IMR-90 (cell line): ENCODE results near the gene UBA52. TPM values are rescaled to one million over a fixed set of nuclear protein-coding genes. Genes with fewer than 3 reads are reported as not detected.

Experiments used
- ATAC-seq: fragments of 200-7000 bp; cut with Tn5 transposase; 2 replicates; pipeline ENCODE4 v1.9.1; 2020; ENCODE audit warnings: low read depth, mild to moderate bottlenecking, moderate library complexity
- BruUV-seq: library from RNA; stranded (reverse); fragments of 400-500 nt; replicated peaks from 2 replicates; lab custom pipeline; 2021; lab: Mats Ljungman, UMichigan
- CTCF ChIA-PET: fragments of 300-600 bp; formaldehyde crosslinking; extraction: SDS; loops from one replicate; lab custom pipeline; 2021; ENCODE audit warnings: antibody characterized with exemption; lab: Yijun Ruan, JAX
- POLR2A ChIA-PET: fragments of 300-600 bp; sonication (Branson Sonifier 250); formaldehyde crosslinking; loops from one replicate; lab custom pipeline; 2022; ENCODE audit warnings: antibody characterized with exemption; ENCODE audit not compliant: unreplicated experiment; lab: Charles Lee
- DNase-seq: peaks from one replicate; pipeline ENCODE4 v3.0.0; 2013
- H2AFZ ChIP-seq: replicated peaks from 2 replicates; pipeline ENCODE3; 2013; ENCODE audit warnings: low read length, mild to moderate bottlenecking; ENCODE audit not compliant: poor library complexity
- H2AK5ac ChIP-seq: 2 replicates; pipeline ENCODE4 v1.6.1; 2013; ENCODE audit warnings: low read depth, low read length, inconsistent platforms
- H2AK9ac ChIP-seq: replicated peaks from 2 replicates; pipeline ENCODE3; 2013; ENCODE audit warnings: mild to moderate bottlenecking, low read depth, low read length, moderate library complexity; ENCODE audit not compliant: poor library complexity
- H2BK120ac ChIP-seq: 2 replicates; pipeline ENCODE4 v1.6.1; 2013; ENCODE audit warnings: low read depth, low read length, inconsistent platforms
- H2BK15ac ChIP-seq: 3 replicates; pipeline ENCODE4 v1.6.1; 2013; ENCODE audit warnings: low read depth, low read length, inconsistent platforms
- H2BK20ac ChIP-seq: 2 replicates; pipeline ENCODE4 v1.6.1; 2013; ENCODE audit warnings: low read depth, mild to moderate bottlenecking, inconsistent platforms, low read length, moderate library complexity
- H2BK5ac ChIP-seq: 2 replicates; pipeline ENCODE4 v1.6.1; 2013; ENCODE audit warnings: mild to moderate bottlenecking, low read depth, low read length, inconsistent platforms; ENCODE audit not compliant: poor library complexity, severe bottlenecking
- H3K14ac ChIP-seq: replicated peaks from 2 replicates; pipeline ENCODE4 v1.6.1; 2013; ENCODE audit warnings: low read depth, low read length, inconsistent platforms
- H3K18ac ChIP-seq: 2 replicates; pipeline ENCODE4 v1.6.1; 2013; ENCODE audit warnings: low read depth, low read length, control low read depth
- H3K23ac ChIP-seq: 2 replicates; pipeline ENCODE4 v1.6.1; 2013; ENCODE audit warnings: low read depth, low read length, inconsistent platforms
- H3K27ac ChIP-seq: 2 replicates; pipeline ENCODE4 v1.5.1; 2013; ENCODE audit warnings: mild to moderate bottlenecking, control low read depth, low read length; ENCODE audit not compliant: insufficient read depth
- H3K27me3 ChIP-seq: 2 replicates; pipeline ENCODE4 v1.6.1; 2013; ENCODE audit warnings: low read length; ENCODE audit not compliant: control insufficient read depth, insufficient read depth
- H3K36me3 ChIP-seq: 2 replicates; pipeline ENCODE4 v1.6.1; 2013; ENCODE audit warnings: low read length, mixed read lengths; ENCODE audit not compliant: control insufficient read depth, insufficient read depth
- H3K4ac ChIP-seq: 2 replicates; pipeline ENCODE4 v1.6.1; 2013; ENCODE audit warnings: low read depth, low read length, inconsistent platforms
- H3K4me1 ChIP-seq: 2 replicates; pipeline ENCODE4 v1.6.1; 2013; ENCODE audit warnings: low read length, mixed read lengths; ENCODE audit not compliant: control insufficient read depth, insufficient read depth
- H3K4me2 ChIP-seq: 2 replicates; pipeline ENCODE4 v1.6.1; 2013; ENCODE audit warnings: low read depth, mild to moderate bottlenecking, control low read depth, low read length, moderate library complexity
- H3K4me3 ChIP-seq: 2 replicates; pipeline ENCODE4 v1.5.1; 2013; ENCODE audit warnings: low read depth, mild to moderate bottlenecking, control low read depth, low read length, moderate library complexity; ENCODE audit not compliant: insufficient read depth
- H3K56ac ChIP-seq: 2 replicates; pipeline ENCODE4 v1.6.1; 2013; ENCODE audit warnings: low read length, inconsistent platforms; ENCODE audit not compliant: insufficient read depth; ENCODE audit errors: extremely low read depth
- H3K79me1 ChIP-seq, 2 experiments: 2 replicates each; pipeline ENCODE4 v1.6.1; 2013; ENCODE audit warnings: low read length in 2 of 2, inconsistent platforms in 1 of 2, low read depth in 1 of 2
- H3K9ac ChIP-seq: 2 replicates; pipeline ENCODE4 v1.6.1; 2013; ENCODE audit warnings: low read depth, low read length, control low read depth
- H3K9me1 ChIP-seq: 2 replicates; pipeline ENCODE4 v1.6.1; 2013; ENCODE audit warnings: low read length, inconsistent platforms; ENCODE audit not compliant: insufficient read depth
- H3K9me3 ChIP-seq: 2 replicates; pipeline ENCODE4 v1.6.1; 2013; ENCODE audit warnings: low read length; ENCODE audit not compliant: control insufficient read depth, insufficient read depth
- H4K20me1 ChIP-seq: 2 replicates; pipeline ENCODE4 v1.6.1; 2013; ENCODE audit warnings: low read length, inconsistent platforms; ENCODE audit not compliant: insufficient read depth
- H4K5ac ChIP-seq: 2 replicates; pipeline ENCODE4 v1.6.1; 2013; ENCODE audit warnings: mild to moderate bottlenecking, low read depth, low read length, control low read depth
- H4K8ac ChIP-seq, 2 experiments: 2 replicates each; pipeline ENCODE4 v1.6.1; 2013; ENCODE audit warnings: low read depth in 2 of 2, low read length in 2 of 2, control low read depth in 1 of 2, inconsistent platforms in 1 of 2
- H4K91ac ChIP-seq: 2 replicates; pipeline ENCODE4 v1.6.1; 2013; ENCODE audit warnings: low read depth, low read length, inconsistent platforms; ENCODE audit not compliant: insufficient read depth
- CTCF ChIP-seq: conservative IDR thresholded peaks from 2 replicates; pipeline ENCODE4 v1.5.1; 2012; ENCODE audit warnings: mild to moderate bottlenecking, low read depth, low read length, improper control_type of control experiment
- RCOR1 ChIP-seq: IDR thresholded peaks from 2 replicates; pipeline ENCODE4 v1.6.1; 2012; ENCODE audit warnings: mild to moderate bottlenecking, low read length, improper control_type of control experiment; ENCODE audit not compliant: insufficient replicate concordance
- RFX5 ChIP-seq: IDR thresholded peaks from 2 replicates; pipeline ENCODE4 v1.8.0; 2012; ENCODE audit warnings: low read depth, mild to moderate bottlenecking, low read length, moderate library complexity
- SMC3 ChIP-seq: fragments of 150-350 bp; IDR thresholded peaks from 2 replicates; pipeline ENCODE4 v1.6.1; 2016; ENCODE audit warnings: low read depth, mild to moderate bottlenecking, antibody characterized with exemption, low read length, moderate library complexity
- WGBS, 2 experiments: methylation state at CpG; one replicate each; pipeline versions ENCODE4 v1.1.5 to v1.1.7; 2013; ENCODE audit warnings: missing lambda C conversion rate in 2 of 2; ENCODE audit not compliant: insufficient read length in 1 of 2; ENCODE audit errors: extremely low coverage in 2 of 2; 5-methylcytosine and 5-hydroxymethylcytosine counted together
- dilution Hi-C: fragments of 300-500 bp; cut with HindIII; formaldehyde crosslinking; loops from one replicate; pipeline ENCODE4 v1.14.3; 2018; ENCODE audit warnings: low sequenced_read_pairs; ENCODE audit not compliant: unreplicated experiment
- in situ Hi-C: fragments of 300-500 bp; cut with MboI; formaldehyde crosslinking; loops from 3 replicates; pipeline ENCODE4 v1.14.3; 2019; ENCODE audit warnings: low sequenced_read_pairs, inconsistent platforms, mixed read lengths
- intact Hi-C: fragments of 100-400 bp; cut with micrococcal nuclease; formaldehyde crosslinking; loops from 2 replicates; pipeline ENCODE4 v1.10.0; 2022
- polyA plus RNA-seq, 3 experiments: library from polyadenylated mRNA; depleted of rRNA; stranded (reverse); fragments of >200 nt; gene quantifications; 2 replicates each; pipeline ENCODE4 v1.2.3, GENCODE V29; 2012; ENCODE audit warnings: low replicate concordance in 1 of 3
- total RNA-seq: library from RNA; depleted of rRNA; stranded (reverse); fragments of >200 nt; gene quantifications from 2 replicates; pipeline ENCODE4 v1.2.3, GENCODE V29; 2012

UBA52 gene
- total and polyA plus RNA-seq, 2 of the 4 experiments (the other 2 are of a cell fraction): 1,030 to 3,008 TPM

- H3K4ac ChIP-seq: no peak overlapping the region
- no peak overlapping the region for H3K14ac ChIP-seq
- 100% methylated on average over 1 of the region's 8 CpGs; no CpG with 5 or more reads in 1 of the 2 experiments for WGBS, 2 experiments
- H4K8ac ChIP-seq: no peak overlapping the region
- H2AFZ ChIP-seq: no peak overlapping the region
- H3K23ac ChIP-seq: no peak overlapping the region
- peaks cover 55% of the 10 kb centered on the region for H4K20me1 ChIP-seq
- no peak for TF ChIP-seq RFX5
- no peak for TF ChIP-seq CTCF
- TF ChIP-seq SMC3: no peak
- no peak for TF ChIP-seq RCOR1
- peaks cover 18 to 41% of the 10 kb centered on the region in 2 experiments; a peak in 3 of 4 replicates for H3K79me1 ChIP-seq
- no peak for DNase-seq
- H2AK9ac ChIP-seq: no peak overlapping the region
- H3K56ac ChIP-seq: no peak overlapping the region
- H3K18ac ChIP-seq: no peak overlapping the region
- BruUV-seq: no TSS peak
- H4K5ac ChIP-seq: no peak overlapping the region
- H3K9me3 ChIP-seq: no peaks in the 10 kb centered on the region
- peaks cover 40% of the 10 kb centered on the region for H3K36me3 ChIP-seq
- H2BK120ac ChIP-seq: no peak overlapping the region
- H2BK20ac ChIP-seq: no peak overlapping the region
- H3K27me3 ChIP-seq: no peaks in the 10 kb centered on the region
- ChIA-PET POLR2A (interaction anchor here (0.5 kb wide), 1 partner anchor 18 kb away, joined by 3 read pairs; no protein-coding TSS in a partner anchor), CTCF (interaction anchor here (1.0 kb wide), 1 partner anchor 13 kb away, joined by 3 read pairs; no protein-coding TSS in a partner anchor)
- H2AK5ac ChIP-seq: no peak overlapping the region
- H4K91ac ChIP-seq: no peak overlapping the region
- peaks cover 11% of the 10 kb centered on the region for H3K9me1 ChIP-seq
- no peak overlapping the region for H3K9ac ChIP-seq
- H2BK5ac ChIP-seq: no peak overlapping the region
- intact Hi-C loops: no loop called here
- no peak overlapping the region for H2BK15ac ChIP-seq
- dilution Hi-C loops: no loop called here
- H3K4me3 ChIP-seq: no peak overlapping the region
- ATAC-seq: no peak
- no peak overlapping the region for H3K27ac ChIP-seq
- H3K4me1 ChIP-seq: peaks cover 10% of the 10 kb centered on the region
- H3K4me2 ChIP-seq: no peak overlapping the region
- in situ Hi-C loops: loop anchor here (10.0 kb wide), 1 partner anchor 122 kb away; no protein-coding TSS in a partner anchor
These were observed 4.7 kb downstream of the UBA52 start for GRCh38 chr19:18576383-18576782.
